Measurements from ENCODE around the gene OSCP1. TPM values are rescaled to one million over a fixed set of nuclear protein-coding genes. Genes with fewer than 3 reads are reported as not detected.

OSCP1 gene
- total RNA-seq, 2 experiments from 2014 or later = 2.2 to 2.8 TPM

DNA sequence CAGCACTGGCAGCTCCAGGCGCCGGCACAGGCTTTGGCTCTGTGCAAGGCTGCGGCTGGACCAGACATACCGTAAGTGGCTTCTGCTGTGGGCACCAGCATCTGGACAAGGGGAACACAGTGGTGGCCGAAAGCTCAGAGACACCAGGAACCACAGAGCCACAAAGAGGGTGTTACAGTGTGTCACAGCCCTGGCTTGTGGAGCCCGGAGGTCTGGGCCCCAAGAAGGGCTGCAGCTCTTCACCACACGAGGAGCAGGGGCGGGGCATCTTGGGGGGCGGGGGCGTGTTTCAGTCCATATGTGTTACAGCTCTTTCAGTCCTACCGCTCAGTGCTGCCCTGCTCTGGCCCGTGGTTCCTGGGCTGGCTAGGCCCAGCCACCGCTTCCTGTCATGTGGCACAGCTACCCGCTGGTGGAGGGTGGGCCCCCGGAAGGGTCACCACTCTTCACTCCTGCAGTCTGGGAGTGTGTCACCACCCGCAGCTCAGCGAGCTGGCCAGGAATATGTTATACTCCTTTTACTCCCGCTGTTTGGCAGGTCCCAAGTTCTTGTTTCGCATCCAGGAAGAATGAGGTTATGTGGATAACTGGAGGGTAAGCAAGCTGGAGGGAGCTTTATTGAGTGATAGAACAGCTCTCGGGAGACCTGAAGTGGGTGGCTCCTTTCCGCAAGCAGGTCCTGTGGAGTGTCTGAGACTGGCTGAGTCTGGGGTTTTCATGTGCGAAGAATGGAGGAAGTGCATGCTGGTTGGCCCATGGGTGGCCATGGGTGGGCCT is 49.2 kb downstream of the OSCP1 start:
- intact Hi-C loops (cut with DNase I, micrococcal nuclease) = no loop called here
- CTCF ChIA-PET = interaction anchor here (0.8 to 1.5 kb wide), 5 partner anchors 9 to 251 kb away, joined by 3 to 5 read pairs (median 3); partner anchors contain the start of gene TRAPPC3
- ATAC-seq = peak; percentile 36
- no peaks in the 10 kb centered on the region for H3K27me3 Mint-ChIP-seq
- POLR2A ChIA-PET = interaction anchor here (1.0 to 1.1 kb wide), 2 partner anchors 15 to 16 kb away, joined by 3 to 4 read pairs; no protein-coding TSS in a partner anchor
- H3K9me3 Mint-ChIP-seq (ENCODE audit: low read depth) = no peaks in the 10 kb centered on the region
- H3K4me1 Mint-ChIP-seq = peaks cover 22% of the 10 kb centered on the region
- DNase-seq = peak; percentile 78
- peak overlapping the region; percentile 23 for H3K4me3 Mint-ChIP-seq
- no peak overlapping the region for H3K27ac Mint-ChIP-seq
- H3K36me3 Mint-ChIP-seq (ENCODE audit: low read depth) = peaks cover 4% of the 10 kb centered on the region

- ATAC-seq (no peak), DNase-seq (no peak)
- intact Hi-C loops (cut with DNase I, micrococcal nuclease) = no loop called here
- CTCF ChIA-PET = interaction anchor here (0.8 to 1.5 kb wide), 5 partner anchors 10 to 251 kb away, joined by 3 to 5 read pairs (median 3); partner anchors contain the start of gene TRAPPC3
- H3K4me3 Mint-ChIP-seq = no peak overlapping the region
- H3K36me3 Mint-ChIP-seq (ENCODE audit: low read depth) = peaks cover 4% of the 10 kb centered on the region
- no peaks in the 10 kb centered on the region for H3K9me3 Mint-ChIP-seq (ENCODE audit: low read depth)
- POLR2A ChIA-PET = interaction anchor here (1.0 to 1.1 kb wide), 2 partner anchors 14 to 16 kb away, joined by 3 to 4 read pairs; no protein-coding TSS in a partner anchor
- H3K4me1 Mint-ChIP-seq = peaks cover 22% of the 10 kb centered on the region
- H3K27ac Mint-ChIP-seq = no peak overlapping the region
- no peaks in the 10 kb centered on the region for H3K27me3 Mint-ChIP-seq
Observed at GRCh38 chr1:36400514-36400824, 49.8 kb downstream of the OSCP1 start.

DNA sequence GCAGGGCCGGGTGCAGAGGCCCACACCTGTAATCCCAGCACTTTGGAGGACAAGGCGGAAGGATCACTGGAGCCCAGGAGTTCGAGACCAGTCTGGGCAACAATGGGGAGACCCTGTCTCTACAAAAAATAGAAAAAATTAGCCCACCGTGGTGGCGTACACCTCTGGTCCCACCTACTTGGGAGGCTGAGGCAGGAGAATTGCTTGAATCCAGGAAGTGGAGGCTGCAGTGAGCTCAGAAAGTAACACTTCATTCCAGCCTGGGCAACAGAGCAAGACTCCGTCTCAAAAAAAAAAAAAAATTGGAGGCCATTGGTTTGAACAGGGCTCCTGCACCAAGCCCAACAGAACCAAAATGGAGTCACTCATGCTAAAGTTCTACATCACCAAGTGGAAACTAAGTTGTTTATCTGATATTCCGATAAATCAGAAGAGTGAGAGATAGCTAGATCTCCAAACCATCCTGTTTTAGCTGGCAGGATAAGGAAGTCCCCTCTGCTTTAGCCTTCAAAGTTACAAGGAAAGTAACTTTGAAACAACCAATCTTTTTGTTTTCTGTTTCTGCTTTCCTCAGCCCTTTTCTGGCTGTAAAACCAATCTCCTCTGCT is 51.8 kb downstream of the OSCP1 start:
- intact Hi-C loops (cut with DNase I, micrococcal nuclease) = loop anchor here in 1 of 2 experiments (10.0 kb wide), 1 partner anchor 1204 kb away; the partner anchor contains the start of gene SFPQ
- DNase-seq (no peak), ATAC-seq (no peak)
- ChIA-PET CTCF (interaction anchor here (0.6 to 2.4 kb wide), 7 partner anchors 12 to 276 kb away, joined by 3 to 15 read pairs (median 4); no protein-coding TSS in a partner anchor), POLR2A (interaction anchor here (1.2 to 3.7 kb wide), 2 partner anchors 12 to 248 kb away, joined by 4 to 24 read pairs; no protein-coding TSS in a partner anchor)
- no peaks in the 10 kb centered on the region for H3K9me3 Mint-ChIP-seq (ENCODE audit: low read depth)
- peaks cover 9% of the 10 kb centered on the region for H3K36me3 Mint-ChIP-seq (ENCODE audit: low read depth)
- H3K27ac Mint-ChIP-seq = peak overlapping the region; percentile 99
- no peaks in the 10 kb centered on the region for H3K27me3 Mint-ChIP-seq
- peak overlapping the region; percentile 90 for H3K4me3 Mint-ChIP-seq
- H3K4me1 Mint-ChIP-seq = peaks cover 25% of the 10 kb centered on the region

- peak within 1 kb of the TSS; percentile 90 for H3K4me3 Mint-ChIP-seq
- intact Hi-C loops (cut with DNase I, micrococcal nuclease) = loop anchor here (1.0 to 10.0 kb wide), 8 partner anchors 11 to 1203 kb away; partner anchors contain the start of genes MRPS15 (in 1 of the 2), OSCP1 (in 1 of the 2), SFPQ (in 1 of the 2) and THRAP3 (in 1 of the 2)
- peaks cover 16% of the 10 kb centered on the region for H3K36me3 Mint-ChIP-seq (ENCODE audit: low read depth)
- ATAC-seq = peak; percentile 89
- DNase-seq = peak; percentile 96
- ChIA-PET CTCF (interaction anchor here (0.7 to 2.4 kb wide), 6 partner anchors 9 to 275 kb away, joined by 3 to 15 read pairs (median 4); no protein-coding TSS in a partner anchor), POLR2A (interaction anchor here (0.6 to 3.7 kb wide), 2 partner anchors 11 to 147 kb away, joined by 3 to 24 read pairs; no protein-coding TSS in a partner anchor)
- no peaks in the 10 kb centered on the region for H3K9me3 Mint-ChIP-seq (ENCODE audit: low read depth)
- no peaks in the 10 kb centered on the region for H3K27me3 Mint-ChIP-seq
- peaks cover 25% of the 10 kb centered on the region for H3K4me1 Mint-ChIP-seq
- peak within 1 kb of the TSS; percentile 99 for H3K27ac Mint-ChIP-seq
Observed at GRCh38 chr1:36397378-36398230, 52.6 kb downstream of the OSCP1 start, which contains the start of gene LSM10. LSM10 (minus strand) TSS chr1:36397908; CDS start chr1:36394129, 3,779 bp downstream.

DNA sequence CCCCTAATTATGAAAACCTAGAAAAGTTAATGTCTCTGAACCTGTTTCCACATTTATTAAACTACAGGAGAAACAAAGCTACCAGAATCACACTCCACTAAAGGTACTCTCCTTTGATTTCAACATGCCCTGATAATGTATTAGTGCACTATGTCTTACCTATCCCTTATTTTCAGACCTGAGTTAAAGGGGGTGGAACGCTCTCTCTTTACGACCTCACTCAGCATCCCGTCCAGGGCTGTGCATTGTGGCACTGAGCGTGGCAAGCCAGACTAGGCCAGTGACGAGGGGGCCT is 53.2 kb downstream of the OSCP1 start:
- CTCF ChIA-PET = interaction anchor here (0.7 to 2.4 kb wide), 5 partner anchors 8 to 107 kb away, joined by 3 to 15 read pairs (median 4); no protein-coding TSS in a partner anchor
- H3K4me3 Mint-ChIP-seq = peak overlapping the region; percentile 90
- H3K36me3 Mint-ChIP-seq (ENCODE audit: low read depth) = peaks cover 19% of the 10 kb centered on the region
- H3K4me1 Mint-ChIP-seq = peaks cover 25% of the 10 kb centered on the region
- no peak for DNase-seq
- H3K9me3 Mint-ChIP-seq (ENCODE audit: low read depth) = no peaks in the 10 kb centered on the region
- POLR2A ChIA-PET = interaction anchor here (0.6 to 3.7 kb wide), 3 partner anchors 10 to 146 kb away, joined by 3 to 24 read pairs (median 3); no protein-coding TSS in a partner anchor
- no peaks in the 10 kb centered on the region for H3K27me3 Mint-ChIP-seq
- peak; percentile 52 for ATAC-seq
- intact Hi-C loops (cut with DNase I, micrococcal nuclease) = loop anchor here (1.0 to 10.0 kb wide), 8 partner anchors 11 to 1202 kb away; partner anchors contain the start of genes MRPS15 (in 1 of the 2), OSCP1 (in 1 of the 2), SFPQ (in 1 of the 2) and THRAP3 (in 1 of the 2)
- H3K27ac Mint-ChIP-seq = peak overlapping the region; percentile 99

- peaks cover 21% of the 10 kb centered on the region for H3K36me3 Mint-ChIP-seq (ENCODE audit: low read depth)
- H3K4me1 Mint-ChIP-seq = peaks cover 24% of the 10 kb centered on the region
- CTCF ChIA-PET = interaction anchor here (1.0 to 2.4 kb wide), 4 partner anchors 8 to 53 kb away, joined by 3 to 15 read pairs (median 5); no protein-coding TSS in a partner anchor
- H3K4me3 Mint-ChIP-seq = peak overlapping the region; percentile 90
- ATAC-seq = peak; percentile 10
- POLR2A ChIA-PET = interaction anchor here (1.1 to 3.7 kb wide), 2 partner anchors 10 to 12 kb away, joined by 3 to 24 read pairs; no protein-coding TSS in a partner anchor
- H3K27me3 Mint-ChIP-seq = no peaks in the 10 kb centered on the region
- peak; percentile 50 for DNase-seq
- H3K27ac Mint-ChIP-seq = peak overlapping the region; percentile 99
- H3K9me3 Mint-ChIP-seq (ENCODE audit: low read depth) = no peaks in the 10 kb centered on the region
- intact Hi-C loops (cut with DNase I, micrococcal nuclease) = loop anchor here (2.0 to 10.0 kb wide), 2 partner anchors 16 to 1202 kb away; partner anchors contain the start of gene SFPQ (in 1 of the 2)
Observed at GRCh38 chr1:36396359-36396758, 53.9 kb downstream of the OSCP1 start.

DNA sequence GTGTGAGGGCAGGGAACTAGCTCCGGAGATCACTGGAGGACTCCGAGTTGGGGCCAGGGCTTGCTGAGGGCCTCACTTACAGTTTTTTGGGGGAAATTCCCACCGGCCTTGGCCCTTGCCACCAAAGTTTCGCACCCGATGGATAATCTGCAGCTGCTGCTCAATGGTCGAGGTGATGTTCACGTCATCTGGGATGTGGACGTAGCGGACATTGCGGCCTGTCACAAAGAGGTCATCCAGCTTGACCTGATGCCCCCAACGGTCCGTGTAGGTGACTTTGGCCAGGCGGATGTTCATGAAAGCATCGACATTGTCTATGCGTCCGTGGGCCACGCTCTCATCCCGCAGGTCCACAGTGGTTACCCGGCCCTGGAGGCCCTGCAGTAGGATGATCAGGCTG is 56.6 kb downstream of the OSCP1 start:
- Mint-ChIP-seq H3K27me3 (no peaks in the 10 kb centered on the region), H3K36me3 (ENCODE audit: low read depth) (peaks cover 27% of the 10 kb centered on the region), H3K27ac (no peak overlapping the region), H3K4me3 (no peak overlapping the region), H3K9me3 (ENCODE audit: low read depth) (no peaks in the 10 kb centered on the region), H3K4me1 (peaks cover 23% of the 10 kb centered on the region)
- ATAC-seq (no peak), DNase-seq (no peak)
- CTCF ChIA-PET = interaction anchor here (0.7 kb wide), 1 partner anchor 51 kb away, joined by 4 read pairs; no protein-coding TSS in a partner anchor
- intact Hi-C loops (cut with DNase I, micrococcal nuclease) = loop anchor here in 1 of 2 experiments (10.0 kb wide), 1 partner anchor 1199 kb away; the partner anchor contains the start of gene SFPQ
- POLR2A ChIA-PET = no interaction called here

- no peak for ATAC-seq
- H3K27me3 Mint-ChIP-seq = no peaks in the 10 kb centered on the region
- intact Hi-C loops (cut with DNase I, micrococcal nuclease) = loop anchor here in 1 of 2 experiments (10.0 kb wide), 1 partner anchor 1198 kb away; the partner anchor contains the start of gene SFPQ
- no peak overlapping the region for H3K4me3 Mint-ChIP-seq
- no peak overlapping the region for H3K27ac Mint-ChIP-seq
- peaks cover 28% of the 10 kb centered on the region for H3K36me3 Mint-ChIP-seq (ENCODE audit: low read depth)
- CTCF ChIA-PET = interaction anchor here (0.6 to 0.7 kb wide), 2 partner anchors 95 to 244 kb away, joined by 3 read pairs; no protein-coding TSS in a partner anchor
- POLR2A ChIA-PET = no interaction called here
- no peak for DNase-seq
- no peaks in the 10 kb centered on the region for H3K9me3 Mint-ChIP-seq (ENCODE audit: low read depth)
- H3K4me1 Mint-ChIP-seq = peaks cover 20% of the 10 kb centered on the region
Observed at GRCh38 chr1:36392836-36393235, 57.4 kb downstream of the OSCP1 start.

GRCh38 chr1:36391271-36391670 is 59.0 kb downstream of the OSCP1 start:
- Mint-ChIP-seq H3K36me3 (ENCODE audit: low read depth) (peaks cover 31% of the 10 kb centered on the region), H3K27me3 (no peaks in the 10 kb centered on the region), H3K4me3 (no peak overlapping the region), H3K27ac (peak overlapping the region; percentile 22), H3K4me1 (peaks cover 27% of the 10 kb centered on the region), H3K9me3 (ENCODE audit: low read depth) (no peaks in the 10 kb centered on the region)
- ATAC-seq = no peak
- ChIA-PET POLR2A (no interaction called here), CTCF (no interaction called here)
- no peak for DNase-seq
- intact Hi-C loops (cut with DNase I, micrococcal nuclease) = loop anchor here in 1 of 2 experiments (10.0 kb wide), 1 partner anchor 1196 kb away; the partner anchor contains the start of gene SFPQ

- Mint-ChIP-seq H3K4me3 (no peak overlapping the region), H3K36me3 (ENCODE audit: low read depth) (peaks cover 28% of the 10 kb centered on the region), H3K9me3 (ENCODE audit: low read depth) (no peaks in the 10 kb centered on the region), H3K27ac (peak overlapping the region; percentile 78), H3K27me3 (no peaks in the 10 kb centered on the region), H3K4me1 (peaks cover 24% of the 10 kb centered on the region)
- ChIA-PET POLR2A (no interaction called here), CTCF (no interaction called here)
- intact Hi-C loops (cut with DNase I, micrococcal nuclease) = loop anchor here in 1 of 2 experiments (10.0 kb wide), 1 partner anchor 1196 kb away; the partner anchor contains the start of gene SFPQ
- ATAC-seq = no peak
- DNase-seq = no peak
Observed at GRCh38 chr1:36390411-36390810, 59.8 kb downstream of the OSCP1 start.
